Stimulated activated CD8-positive, alpha-beta memory T cell treated with anti-CD3 and anti-CD28 coated beads, Interleukin-4, amount 100 ng/mL, for 4 hours (primary cell): ENCODE results near the gene CARMIL1.
"Not testable (repeated sequence)": the region's sequence is repeated elsewhere in the genome, so short reads cannot be mapped to it uniquely, and the experiment has no call there.

Source experiments
- DNase-seq, 2 donors: peaks; one replicate each; pipeline ENCODE4 v3.0.0-alpha.2; 2020; ENCODE audit warnings: low read depth in 2 of 2, low spot score in 1 of 2

The CARMIL1 gene

GRCh38 chr6:25435416-25435985, 156.3 kb downstream of the CARMIL1 start:
- DNase-seq, result no peak

- no peak for DNase-seq
Measured at GRCh38 chr6:25436760-25437159, 157.6 kb downstream of the CARMIL1 start.

GRCh38 chr6:25439368-25439767, 160.2 kb downstream of the CARMIL1 start:
- no peak for DNase-seq

DNA sequence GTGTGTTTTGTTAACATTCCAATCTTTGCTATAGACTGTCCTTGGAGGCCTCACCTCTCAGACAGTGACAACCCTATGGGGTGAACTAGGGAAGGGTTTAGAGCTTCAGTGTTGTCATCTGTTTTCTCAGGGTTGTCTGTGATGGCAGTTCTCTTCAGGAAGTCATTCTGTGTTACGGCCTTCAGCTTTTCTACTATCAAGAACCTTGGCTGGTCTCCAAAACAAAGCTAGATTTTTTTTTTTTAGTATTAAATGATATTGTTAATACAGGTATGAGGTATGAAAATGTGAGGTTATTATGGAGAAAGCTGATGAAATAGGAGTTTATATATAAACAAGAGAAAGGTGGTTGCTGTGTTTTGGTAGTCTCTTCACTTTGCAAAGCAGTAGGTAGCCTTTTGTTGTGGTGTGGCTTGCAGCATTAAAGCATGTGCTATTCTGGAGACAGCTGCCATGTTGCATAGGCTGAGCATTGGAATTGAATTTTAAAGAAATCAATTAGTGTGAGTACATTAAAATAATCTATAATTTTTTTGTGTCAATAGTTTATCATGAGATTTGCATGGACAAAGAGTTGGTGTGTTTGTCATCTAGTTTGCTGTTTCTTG, 162.6 kb downstream of the CARMIL1 start:
- DNase-seq, result no peak

DNA sequence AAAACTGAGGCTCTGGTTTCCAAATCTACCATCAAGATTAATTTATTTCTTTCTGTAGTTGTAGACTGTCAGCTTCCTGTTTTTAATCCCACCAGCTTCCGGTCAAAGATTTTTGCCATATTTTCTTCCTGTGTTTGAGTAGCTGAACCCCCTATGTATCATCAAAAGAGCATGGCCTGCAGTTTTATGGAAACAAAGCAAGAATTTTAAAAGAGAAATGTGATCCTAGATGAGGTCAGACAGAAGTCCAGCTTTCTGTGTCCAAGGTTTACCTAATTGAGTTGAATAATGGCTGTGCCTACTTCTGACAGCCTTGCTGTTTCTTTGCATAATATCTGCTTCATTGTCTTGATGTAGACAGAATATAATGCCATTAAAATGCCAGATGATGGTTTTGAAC, 163.7 kb downstream of the CARMIL1 start:
- DNase-seq, result no peak

- DNase-seq, result not testable (repeated sequence)
Measured at GRCh38 chr6:25444521-25444920, 165.3 kb downstream of the CARMIL1 start.

DNA sequence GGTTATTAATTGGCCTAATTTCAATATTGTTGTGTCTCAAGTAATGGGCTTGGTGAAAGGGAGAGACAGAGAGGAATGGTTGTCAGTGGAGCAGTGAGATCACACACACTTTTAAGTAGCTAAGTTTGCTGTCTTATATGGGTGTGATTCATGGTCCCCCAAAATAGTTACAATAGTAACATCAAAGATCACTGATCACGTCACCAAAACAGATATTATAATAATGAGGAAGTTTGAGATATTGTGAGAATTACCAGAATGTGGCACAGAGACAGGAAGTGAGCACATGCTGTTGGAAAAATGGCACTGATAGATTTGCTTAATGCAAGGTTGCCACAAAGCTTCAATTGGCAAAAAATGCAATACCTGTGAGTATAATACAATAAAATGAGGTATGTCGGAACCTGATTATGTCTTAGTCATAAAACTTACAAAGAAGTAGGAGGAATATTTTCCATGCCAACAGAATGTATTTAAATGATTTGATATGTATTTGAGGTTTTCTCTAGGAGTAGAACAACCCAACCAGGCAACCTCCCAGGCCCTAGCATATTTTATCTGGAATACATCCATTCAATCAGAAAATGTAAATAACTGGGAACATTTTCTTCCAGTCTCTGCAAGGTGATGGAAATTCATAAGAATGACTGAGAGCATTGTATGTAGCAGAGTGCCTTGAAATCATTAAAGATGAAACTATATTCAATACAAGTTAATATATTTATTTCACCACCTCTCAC, 167.8 kb downstream of the CARMIL1 start:
- no peak for DNase-seq

DNA sequence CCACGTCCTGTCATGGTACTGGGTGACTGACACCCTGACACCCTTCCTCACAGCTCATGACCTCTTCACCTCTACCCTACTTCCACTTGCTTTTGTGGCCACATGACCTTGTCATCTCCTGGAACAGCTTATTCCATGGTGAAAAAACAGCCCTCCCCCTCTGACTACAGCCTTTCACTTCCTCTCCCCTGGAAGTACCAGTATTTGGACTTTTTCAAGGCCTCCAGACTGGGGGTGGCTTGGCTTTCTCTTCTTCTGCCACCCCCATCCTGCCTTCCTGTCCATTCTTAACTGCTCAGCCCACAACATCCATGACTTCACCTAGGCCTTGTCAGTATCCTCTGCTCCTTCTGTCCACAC, 168.4 kb downstream of the CARMIL1 start:
- DNase-seq, result no peak

GRCh38 chr6:25448965-25449538, 169.9 kb downstream of the CARMIL1 start:
- no peak for DNase-seq

- DNase-seq, result no peak
Measured at GRCh38 chr6:25449774-25450173, 170.6 kb downstream of the CARMIL1 start.

DNA sequence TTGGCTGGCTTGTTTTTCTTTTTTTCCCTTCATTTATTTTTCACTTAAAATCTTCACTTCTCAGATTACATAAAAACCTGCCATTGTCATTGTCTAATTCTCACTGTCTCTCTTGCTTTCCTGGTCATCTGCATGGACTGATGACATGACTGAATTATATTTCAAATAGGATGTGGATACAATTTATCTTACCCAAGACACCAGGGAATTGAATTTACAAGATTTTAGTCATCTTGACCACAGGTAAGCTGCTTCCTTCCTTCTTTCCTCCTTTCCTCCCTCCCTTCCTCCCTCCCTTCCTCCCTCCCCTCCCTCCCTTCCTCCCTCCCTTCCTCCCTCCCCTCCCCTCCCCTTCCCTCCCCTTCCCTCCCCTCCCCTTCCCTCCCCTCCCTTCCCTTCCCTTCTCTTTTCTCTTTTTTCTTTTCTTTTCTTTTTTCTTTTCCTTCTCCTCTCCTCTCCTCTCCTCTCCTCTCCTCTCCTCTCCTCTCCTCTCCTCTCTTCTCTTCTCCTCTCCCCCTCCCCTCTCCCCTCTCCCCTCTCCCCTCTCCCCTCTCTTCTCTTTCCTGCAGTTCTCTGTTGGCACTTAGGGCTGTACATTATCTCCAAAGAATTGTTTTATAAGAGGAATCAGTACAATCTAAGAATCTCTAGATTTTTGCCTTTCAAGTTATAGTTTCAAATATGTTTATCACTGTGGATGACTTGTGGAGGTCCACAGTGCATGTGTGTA, 171.5 kb downstream of the CARMIL1 start:
- DNase-seq, result no peak

DNA sequence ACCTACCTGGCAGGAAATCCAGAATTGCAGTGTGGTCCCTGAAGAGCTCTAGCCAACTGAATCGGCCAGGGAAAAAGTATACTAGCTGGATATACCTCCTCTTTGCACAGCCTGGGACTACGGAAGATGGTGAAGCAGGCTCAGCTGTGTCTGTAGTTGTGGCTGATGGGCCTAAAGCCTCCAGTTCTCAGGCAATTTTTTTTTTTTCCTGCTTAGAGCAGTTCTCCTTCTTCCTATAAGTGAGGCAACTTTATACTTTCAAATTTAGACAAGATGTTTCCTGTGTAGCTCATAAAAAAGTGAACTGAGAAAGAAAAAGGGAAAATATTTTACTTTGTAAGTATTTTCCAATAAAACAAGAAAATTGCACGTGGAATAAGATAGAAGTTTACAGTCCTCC, 172.9 kb downstream of the CARMIL1 start:
- no peak for DNase-seq

- no peak for DNase-seq
Measured at GRCh38 chr6:25453288-25453687, 174.1 kb downstream of the CARMIL1 start.

DNA sequence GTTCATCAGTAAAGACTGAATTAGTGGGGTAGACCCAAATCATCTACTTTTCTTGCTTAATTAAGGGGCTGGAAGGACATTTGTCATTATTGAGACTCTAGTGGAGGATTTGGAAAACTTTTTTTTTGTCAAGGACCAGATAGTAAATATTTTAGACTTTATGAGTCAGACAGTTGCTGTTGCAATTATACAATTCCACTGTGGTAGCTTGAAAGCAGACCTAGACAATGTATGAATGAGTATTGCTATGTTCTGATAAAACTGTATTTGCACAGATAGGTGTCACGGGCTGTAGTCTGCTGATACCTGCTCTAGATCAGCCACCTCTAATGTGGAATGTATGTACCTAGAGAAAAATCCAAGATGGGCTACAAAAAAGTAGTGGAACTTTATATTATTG, 175.0 kb downstream of the CARMIL1 start:
- DNase-seq, result no peak

DNA sequence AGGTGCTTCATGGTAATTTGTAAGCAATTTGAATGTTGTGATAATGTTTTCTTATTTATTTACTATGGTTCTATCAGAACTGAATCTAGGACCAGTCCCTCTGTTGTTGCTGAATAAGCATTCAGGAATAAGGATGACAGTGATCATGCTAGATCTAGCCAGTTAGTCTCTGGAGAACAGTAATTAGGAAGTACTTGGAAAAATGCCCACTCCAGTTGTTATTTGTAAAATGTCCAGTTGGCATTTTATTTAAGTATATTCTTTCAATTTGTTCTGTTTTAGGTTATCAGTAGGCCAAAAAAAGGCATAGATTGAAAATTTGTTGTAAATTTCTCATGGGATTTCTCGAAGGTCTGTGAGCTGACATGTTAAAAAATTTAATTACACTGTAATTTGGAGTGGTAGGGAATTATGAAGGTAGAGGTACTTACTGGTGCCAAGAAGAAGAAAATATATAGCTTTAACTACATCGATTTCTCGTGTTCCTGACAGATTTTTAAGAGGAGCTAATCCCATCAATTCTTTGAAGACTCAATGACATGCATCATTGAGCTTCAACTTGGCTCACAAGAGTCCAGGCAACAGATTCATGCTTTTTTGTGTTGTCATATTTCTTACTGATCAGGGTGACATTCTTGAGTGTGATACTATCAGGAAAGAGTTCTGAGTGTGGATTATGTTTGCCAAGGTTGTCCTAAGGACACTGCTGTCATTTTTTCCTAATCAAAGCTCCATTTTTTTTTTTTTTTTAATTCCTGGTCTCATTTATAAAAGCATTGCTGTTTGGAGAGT, 177.3 kb downstream of the CARMIL1 start:
- no peak for DNase-seq

GRCh38 chr6:25457516-25457915, 178.3 kb downstream of the CARMIL1 start:
- no peak for DNase-seq

DNA sequence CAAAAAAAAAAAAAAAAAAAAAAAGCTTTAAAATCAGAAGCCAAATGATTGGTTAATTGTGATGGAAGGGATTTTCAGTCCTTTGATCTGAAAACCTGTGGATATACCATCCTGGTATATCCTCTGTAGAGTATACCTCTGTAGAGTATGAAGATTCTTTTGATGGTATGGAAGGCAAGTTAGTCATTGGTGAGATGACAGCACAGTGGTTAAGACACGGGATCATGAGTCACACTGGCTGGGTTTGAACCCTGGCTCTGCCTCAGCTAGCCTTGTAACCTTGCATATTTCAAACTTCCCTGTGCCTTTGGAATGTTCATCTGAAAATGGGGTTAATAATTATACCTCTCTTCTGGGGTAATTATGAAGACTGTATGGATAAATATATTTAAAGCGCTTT, 179.3 kb downstream of the CARMIL1 start:
- DNase-seq, result no peak

DNA sequence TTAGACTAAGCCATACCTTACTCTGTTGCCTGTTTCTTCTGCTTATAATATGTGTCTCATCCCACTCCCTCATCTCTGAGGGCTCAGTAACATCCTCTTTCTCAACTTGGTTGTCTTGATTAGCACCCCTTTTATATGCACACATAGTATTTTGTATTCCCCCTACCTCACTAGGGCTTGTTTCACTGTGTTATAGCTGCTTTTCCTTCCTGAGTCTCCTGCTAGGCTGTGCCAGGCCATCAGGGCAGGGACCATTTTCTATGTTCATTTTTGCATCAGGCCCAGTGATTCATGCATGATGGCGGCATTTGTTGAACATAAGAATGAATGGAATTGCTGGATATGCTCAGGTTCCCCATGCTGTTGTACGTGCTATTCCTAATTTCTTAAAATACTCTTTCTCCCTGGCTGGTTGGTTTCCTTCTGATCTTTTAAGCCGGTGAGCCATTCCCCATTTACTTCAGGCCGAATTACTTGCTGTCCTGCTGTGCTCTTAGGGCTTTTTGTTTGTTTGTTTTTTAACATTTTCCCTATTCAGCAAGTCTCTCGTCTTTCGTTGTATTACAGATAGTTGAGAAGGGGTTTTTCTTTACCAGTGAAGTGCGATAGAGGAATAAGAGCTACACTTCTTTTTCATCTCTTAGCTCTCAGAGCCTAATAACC, 183.2 kb downstream of the CARMIL1 start:
- DNase-seq, result no peak

- no peak for DNase-seq
Measured at GRCh38 chr6:25463441-25463840, 184.3 kb downstream of the CARMIL1 start.

DNA sequence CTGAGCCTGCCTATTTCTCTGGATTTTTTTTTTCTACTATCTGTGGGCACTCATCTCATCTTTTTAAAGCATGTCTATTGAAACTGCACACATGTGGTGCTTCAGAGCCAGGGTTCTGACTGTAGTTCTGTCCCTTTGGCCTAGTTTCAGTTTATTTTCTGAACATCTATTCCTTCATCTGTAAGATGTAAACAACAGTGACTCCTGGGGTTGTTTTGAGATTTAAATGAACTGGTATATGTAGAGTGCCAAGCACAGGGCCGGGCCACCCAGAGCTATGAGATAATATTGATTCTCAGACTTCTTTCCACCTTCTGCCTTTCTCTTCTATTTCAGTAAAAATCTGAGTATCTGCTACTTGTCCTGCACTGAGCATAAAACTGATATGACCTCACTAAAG, 185.1 kb downstream of the CARMIL1 start:
- DNase-seq, result no peak
